Measurements from ENCODE around the gene TROAP.

The TROAP gene

DNA sequence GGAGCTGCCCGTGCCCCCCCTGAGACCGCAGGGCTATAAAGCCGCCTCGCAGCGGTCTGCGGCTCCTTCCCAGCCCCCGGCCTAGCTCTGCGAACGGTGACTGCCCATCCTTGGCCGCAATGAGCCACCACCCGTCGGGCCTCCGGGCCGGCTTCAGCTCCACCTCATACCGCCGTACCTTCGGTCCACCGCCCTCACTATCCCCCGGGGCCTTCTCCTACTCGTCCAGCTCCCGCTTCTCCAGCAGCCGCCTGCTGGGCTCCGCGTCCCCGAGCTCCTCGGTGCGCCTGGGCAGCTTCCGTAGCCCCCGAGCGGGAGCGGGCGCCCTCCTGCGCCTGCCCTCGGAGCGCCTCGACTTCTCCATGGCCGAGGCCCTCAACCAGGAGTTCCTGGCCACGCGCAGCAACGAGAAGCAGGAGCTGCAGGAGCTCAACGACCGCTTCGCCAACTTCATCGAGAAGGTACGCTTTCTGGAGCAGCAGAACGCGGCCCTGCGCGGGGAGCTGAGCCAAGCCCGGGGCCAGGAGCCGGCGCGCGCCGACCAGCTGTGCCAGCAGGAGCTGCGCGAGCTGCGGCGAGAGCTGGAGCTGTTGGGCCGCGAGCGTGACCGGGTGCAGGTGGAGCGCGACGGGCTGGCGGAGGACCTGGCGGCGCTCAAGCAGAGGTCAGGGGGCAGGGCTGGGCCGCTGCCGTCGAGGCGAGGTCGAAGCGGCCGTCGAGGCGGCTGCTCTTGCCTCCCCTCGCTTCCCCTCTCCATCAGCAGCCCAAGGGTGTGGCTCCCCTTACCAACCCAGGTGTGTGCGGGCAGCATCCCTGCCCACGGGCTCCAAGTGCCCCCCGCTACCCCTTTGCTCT lies 27.7 kb upstream of the TROAP start, which contains the start of gene PRPH:
PRPH (plus strand) TSS at position 66 of the 855 bp plus-strand sequence; CDS start at position 120, 54 bp downstream.
- DNase-seq (ENCODE audit: low spot score): peak; percentile 20
- TF ChIP-seq, protein P1, sequence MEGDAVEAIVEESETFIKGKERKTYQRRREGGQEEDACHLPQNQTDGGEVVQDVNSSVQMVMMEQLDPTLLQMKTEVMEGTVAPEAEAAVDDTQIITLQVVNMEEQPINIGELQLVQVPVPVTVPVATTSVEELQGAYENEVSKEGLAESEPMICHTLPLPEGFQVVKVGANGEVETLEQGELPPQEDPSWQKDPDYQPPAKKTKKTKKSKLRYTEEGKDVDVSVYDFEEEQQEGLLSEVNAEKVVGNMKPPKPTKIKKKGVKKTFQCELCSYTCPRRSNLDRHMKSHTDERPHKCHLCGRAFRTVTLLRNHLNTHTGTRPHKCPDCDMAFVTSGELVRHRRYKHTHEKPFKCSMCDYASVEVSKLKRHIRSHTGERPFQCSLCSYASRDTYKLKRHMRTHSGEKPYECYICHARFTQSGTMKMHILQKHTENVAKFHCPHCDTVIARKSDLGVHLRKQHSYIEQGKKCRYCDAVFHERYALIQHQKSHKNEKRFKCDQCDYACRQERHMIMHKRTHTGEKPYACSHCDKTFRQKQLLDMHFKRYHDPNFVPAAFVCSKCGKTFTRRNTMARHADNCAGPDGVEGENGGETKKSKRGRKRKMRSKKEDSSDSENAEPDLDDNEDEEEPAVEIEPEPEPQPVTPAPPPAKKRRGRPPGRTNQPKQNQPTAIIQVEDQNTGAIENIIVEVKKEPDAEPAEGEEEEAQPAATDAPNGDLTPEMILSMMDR (IDR thresholded peaks at IDR 0.05; ENCODE audit: borderline replicate concordance, control extremely low read depth, extremely low read depth, insufficient read depth, missing control alignments): no peak
- in situ Hi-C loops (cut with MboI; ENCODE audit: low sequenced_read_pairs, unreplicated experiment): no loop called here

DNA sequence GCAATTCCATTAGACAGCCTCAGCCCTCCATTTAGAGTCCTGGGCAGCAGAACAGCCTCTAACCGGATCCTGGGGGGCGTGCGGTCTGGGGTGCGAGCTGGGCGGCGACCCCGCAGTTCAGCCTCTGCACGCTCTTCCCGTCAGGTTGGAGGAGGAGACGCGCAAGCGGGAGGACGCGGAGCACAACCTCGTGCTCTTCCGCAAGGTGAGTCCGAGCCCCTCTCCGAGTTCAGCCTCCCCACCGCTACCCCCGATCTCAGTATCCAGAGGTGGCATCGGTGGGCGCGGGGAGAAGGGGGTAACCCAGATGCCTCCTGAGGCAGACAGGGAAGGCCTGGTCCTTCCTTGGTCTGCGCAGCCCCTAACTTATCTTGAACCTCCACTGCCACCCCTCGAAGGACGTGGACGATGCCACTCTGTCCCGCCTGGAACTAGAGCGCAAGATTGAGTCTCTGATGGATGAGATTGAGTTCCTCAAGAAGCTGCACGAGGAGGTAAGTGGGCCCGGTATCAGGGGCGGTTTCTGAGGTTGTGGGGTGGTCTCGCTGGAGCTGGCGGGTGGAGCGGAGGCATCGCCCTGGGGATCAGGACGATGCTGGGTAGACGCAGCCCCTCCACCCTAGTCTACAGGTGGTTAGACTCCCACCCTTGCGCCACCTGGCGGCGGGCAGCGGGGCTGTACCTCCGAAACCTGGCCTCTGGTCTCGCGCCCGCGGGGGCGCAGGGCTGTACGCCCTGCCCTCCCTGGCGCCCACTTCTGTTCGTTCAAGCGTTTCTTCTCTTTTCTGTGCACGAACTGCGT lies 26.8 kb upstream of the TROAP start:
- peak; percentile 90 for DNase-seq (ENCODE audit: low spot score)
- TF ChIP-seq, protein P1 (IDR thresholded peaks at IDR 0.05; ENCODE audit: borderline replicate concordance, control extremely low read depth, extremely low read depth, insufficient read depth, missing control alignments): peak; percentile 75
- in situ Hi-C loops (cut with MboI; ENCODE audit: low sequenced_read_pairs, unreplicated experiment): no loop called here

DNA sequence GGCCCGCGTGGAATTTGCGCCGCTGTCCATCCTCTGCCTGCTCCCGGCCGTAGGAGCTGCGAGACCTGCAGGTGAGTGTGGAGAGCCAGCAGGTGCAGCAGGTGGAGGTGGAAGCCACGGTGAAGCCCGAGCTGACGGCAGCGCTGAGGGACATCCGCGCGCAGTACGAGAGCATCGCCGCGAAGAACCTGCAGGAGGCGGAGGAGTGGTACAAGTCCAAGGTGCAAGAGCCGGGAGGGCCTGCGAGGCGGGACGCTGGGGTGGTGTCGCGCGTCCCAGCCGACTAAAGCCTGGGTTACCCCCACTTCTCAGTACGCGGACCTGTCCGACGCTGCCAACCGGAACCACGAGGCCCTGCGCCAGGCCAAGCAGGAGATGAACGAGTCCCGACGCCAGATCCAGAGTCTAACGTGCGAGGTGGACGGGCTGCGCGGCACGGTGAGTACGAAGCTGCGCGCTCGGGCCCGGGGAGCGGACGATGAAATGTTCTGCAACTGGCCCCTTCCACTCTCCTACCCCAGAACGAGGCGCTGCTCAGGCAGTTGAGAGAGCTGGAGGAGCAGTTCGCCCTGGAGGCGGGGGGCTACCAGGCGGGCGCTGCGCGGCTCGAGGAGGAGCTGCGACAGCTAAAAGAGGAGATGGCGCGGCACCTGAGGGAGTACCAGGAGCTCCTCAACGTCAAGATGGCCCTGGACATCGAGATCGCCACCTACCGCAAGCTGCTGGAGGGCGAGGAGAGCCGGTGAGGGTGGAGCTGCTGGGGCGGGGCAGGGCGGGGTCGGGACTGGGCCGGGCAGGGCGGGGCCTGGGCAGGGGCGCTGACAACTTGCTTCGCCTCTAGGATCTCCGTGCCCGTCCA lies 26.0 kb upstream of the TROAP start:
- DNase-seq (ENCODE audit: low spot score): peak; percentile 79

DNA sequence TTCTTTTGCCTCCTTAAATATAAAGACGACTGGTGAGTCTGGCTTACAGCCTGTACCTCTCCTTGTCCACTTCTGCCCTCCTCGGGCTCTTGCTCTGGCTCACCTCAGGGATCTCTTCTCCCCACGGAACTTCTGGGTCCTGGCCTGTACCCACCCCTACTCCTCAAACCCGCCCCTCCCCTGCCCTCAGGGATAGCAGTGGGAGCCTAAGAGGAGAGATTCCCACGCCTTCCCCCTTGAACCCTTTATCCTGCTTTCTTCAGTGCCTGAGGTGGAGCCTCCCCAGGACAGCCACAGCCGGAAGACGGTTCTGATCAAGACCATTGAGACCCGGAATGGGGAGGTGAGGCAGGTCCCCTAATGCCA lies 25.4 kb upstream of the TROAP start:
- DNase-seq (ENCODE audit: low spot score): no peak
- in situ Hi-C loops (cut with MboI; ENCODE audit: low sequenced_read_pairs, unreplicated experiment): no loop called here
- TF ChIP-seq, protein P1 (IDR thresholded peaks at IDR 0.05; ENCODE audit: borderline replicate concordance, control extremely low read depth, extremely low read depth, insufficient read depth, missing control alignments): no peak

More for the DNA sequence above, 26.0 kb upstream of the TROAP start:
- in situ Hi-C loops (cut with MboI; ENCODE audit: low sequenced_read_pairs, unreplicated experiment): no loop called here
- TF ChIP-seq, protein P1 (IDR thresholded peaks at IDR 0.05; ENCODE audit: borderline replicate concordance, control extremely low read depth, extremely low read depth, insufficient read depth, missing control alignments): no peak

DNA sequence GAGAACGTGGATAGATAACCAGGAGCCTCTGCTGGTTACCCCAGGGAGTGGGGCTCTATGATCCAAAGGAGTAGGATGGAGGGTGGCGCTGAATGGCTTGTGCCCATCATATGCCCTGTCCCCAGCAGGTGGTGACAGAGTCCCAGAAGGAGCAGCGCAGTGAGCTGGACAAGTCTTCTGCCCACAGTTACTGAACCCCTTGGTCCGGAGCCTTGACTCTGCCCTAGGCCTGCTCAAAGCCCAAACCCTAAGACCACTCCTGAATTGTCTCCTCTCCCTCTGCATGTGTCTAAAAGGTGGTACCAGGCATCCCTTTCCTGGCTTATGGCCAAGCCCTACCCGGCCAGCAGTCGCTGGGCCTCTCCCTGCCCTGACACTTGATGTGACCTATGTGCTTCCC lies 24.9 kb upstream of the TROAP start:
- TF ChIP-seq, protein P1 (IDR thresholded peaks at IDR 0.05; ENCODE audit: borderline replicate concordance, control extremely low read depth, extremely low read depth, insufficient read depth, missing control alignments): peak; percentile 22
- no peak for DNase-seq (ENCODE audit: low spot score)
- in situ Hi-C loops (cut with MboI; ENCODE audit: low sequenced_read_pairs, unreplicated experiment): no loop called here

DNA sequence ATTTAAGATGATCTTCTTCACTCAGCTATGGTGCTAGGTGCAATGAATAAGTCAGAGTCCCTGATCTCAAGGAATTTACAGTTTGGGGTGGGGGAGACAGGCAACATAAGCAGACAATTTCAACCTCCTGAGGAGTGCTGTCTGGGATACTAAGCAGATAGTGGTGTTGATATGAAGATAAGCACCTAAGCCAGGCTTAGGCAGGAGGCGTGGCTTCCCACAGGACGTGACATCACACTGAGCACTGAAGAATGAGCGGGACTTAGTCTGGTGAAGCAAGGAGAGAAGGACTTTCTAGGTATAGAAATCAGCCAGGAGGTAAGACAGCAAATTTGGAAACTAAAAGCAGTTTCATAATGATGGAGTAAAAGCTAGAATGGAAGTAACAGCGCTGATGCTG lies 21.3 kb upstream of the TROAP start:
- no peak for DNase-seq (ENCODE audit: low spot score)
- TF ChIP-seq, protein P1 (IDR thresholded peaks at IDR 0.05; ENCODE audit: borderline replicate concordance, control extremely low read depth, extremely low read depth, insufficient read depth, missing control alignments): no peak
- in situ Hi-C loops (cut with MboI; ENCODE audit: low sequenced_read_pairs, unreplicated experiment): no loop called here

Measured in GM13976 (cell line).